NCI-H2081 treated with DMSO at 0.1 percent for 48 hours (cell line): ENCODE data around the gene CDC42BPA.
"Not testable (repeated sequence)": the region's sequence is repeated elsewhere in the genome, so short reads cannot be mapped to it uniquely, and the experiment has no call there.

Experiments
- DNase-seq: peaks from one replicate; lab custom pipeline; 2025; lab: John Stamatoyannopoulos, UW

Gene CDC42BPA

GRCh38 chr1:227127891-227128290, 190.4 kb downstream of the CDC42BPA start:
- no peak for DNase-seq

- DNase-seq = no peak
Measured at GRCh38 chr1:227125929-227126545, 192.3 kb downstream of the CDC42BPA start.

GRCh38 chr1:227124473-227124872, 193.8 kb downstream of the CDC42BPA start:
- no peak for DNase-seq

- no peak for DNase-seq
Measured at GRCh38 chr1:227120826-227121225, 197.5 kb downstream of the CDC42BPA start.

- DNase-seq = no peak
Measured at GRCh38 chr1:227112538-227112937, 205.8 kb downstream of the CDC42BPA start.

- DNase-seq = no peak
Measured at GRCh38 chr1:227111782-227112181, 206.5 kb downstream of the CDC42BPA start.

GRCh38 chr1:227105291-227105690, 213.0 kb downstream of the CDC42BPA start:
- DNase-seq = not testable (repeated sequence)

GRCh38 chr1:227102056-227102455, 216.2 kb downstream of the CDC42BPA start:
- no peak for DNase-seq

GRCh38 chr1:227094249-227094966, 223.9 kb downstream of the CDC42BPA start:
- peak; percentile 5 for DNase-seq

GRCh38 chr1:227093309-227093708, 225.0 kb downstream of the CDC42BPA start:
- no peak for DNase-seq

GRCh38 chr1:227092069-227092468, 226.2 kb downstream of the CDC42BPA start:
- no peak for DNase-seq

- DNase-seq = no peak
Measured at GRCh38 chr1:227086636-227087035, 231.7 kb downstream of the CDC42BPA start.

- DNase-seq = no peak
Measured at GRCh38 chr1:227082999-227083746, 235.1 kb downstream of the CDC42BPA start.

- DNase-seq = no peak
Measured at GRCh38 chr1:227077783-227078182, 240.5 kb downstream of the CDC42BPA start.

- no peak for DNase-seq
Measured at GRCh38 chr1:227073786-227074185, 244.5 kb downstream of the CDC42BPA start.

- no peak for DNase-seq
Measured at GRCh38 chr1:227072991-227073390, 245.3 kb downstream of the CDC42BPA start.

GRCh38 chr1:227071895-227072587, 246.3 kb downstream of the CDC42BPA start:
- no peak for DNase-seq

- DNase-seq = no peak
Measured at GRCh38 chr1:227070638-227071285, 247.5 kb downstream of the CDC42BPA start.

GRCh38 chr1:227069490-227069889, 248.8 kb downstream of the CDC42BPA start:
- no peak for DNase-seq

GRCh38 chr1:227068883-227069282, 249.4 kb downstream of the CDC42BPA start:
- DNase-seq = no peak

- no peak for DNase-seq
Measured at GRCh38 chr1:227066999-227067398, 251.3 kb downstream of the CDC42BPA start.

GRCh38 chr1:227065311-227065710, 253.0 kb downstream of the CDC42BPA start:
- no peak for DNase-seq
